C4-2B (cell line): Measurements from ENCODE around the gene FES.

Source experiments
- CTCF ChIP-seq: fragments of 450-650 bp; conservative IDR thresholded peaks from 2 replicates; pipeline ENCODE4 v1.5.1; 2017; ENCODE audit warnings: mild to moderate bottlenecking
- ZFX ChIP-seq: fragments of 450-650 bp; IDR thresholded peaks from 2 replicates; pipeline ENCODE4 v1.6.1; 2017

GRCh38 chr15:90882781-90883525 is 1.4 kb upstream of the FES start:
- no peak for TF ChIP-seq CTCF
- no peak for TF ChIP-seq ZFX
